Right atrium auricular region (tissue), 2 donors: ENCODE measurements around the gene FAM13A. TPM values are rescaled to one million over a fixed set of nuclear protein-coding genes. Genes with fewer than 3 reads are reported as not detected.

Experiments used
- DNase-seq: peaks from one replicate; pipeline ENCODE4 v3.0.0-alpha.2; 2019; ENCODE audit warnings: low spot score
- H3K27ac ChIP-seq, 2 donors: fragments of 200-600 bp; sonication (generic); 1 replicate in 1 of 2; 2 replicates in 1 of 2; pipeline ENCODE4 v1.5.1; 2016 to 2019
- H3K27me3 ChIP-seq, 2 donors: fragments of 200-600 bp; sonication (generic); one replicate each; pipeline versions ENCODE4 v1.5.1 to v1.6.0; 2017 to 2019
- H3K36me3 ChIP-seq: fragments of 200-600 bp; sonication (generic); one replicate; pipeline ENCODE4 v1.5.1; 2016
- H3K4me1 ChIP-seq, 2 donors: fragments of 200-600 bp; sonication (generic); one replicate each; pipeline versions ENCODE4 v1.5.1 to v1.6.0; 2017 to 2019
- H3K4me3 ChIP-seq, 2 donors: fragments of 200-600 bp; sonication (generic); 1 replicate in 1 of 2; 2 replicates in 1 of 2; pipeline ENCODE4 v1.5.1; 2017 to 2019; ENCODE audit warnings: mild to moderate bottlenecking in 1 of 2, moderate library complexity in 1 of 2
- H3K9me3 ChIP-seq, 2 donors: fragments of 200-600 bp; sonication (generic); one replicate each; pipeline ENCODE4 v1.5.1; 2019
- CTCF ChIP-seq, 2 donors: fragments of 200-600 bp; sonication (generic); IDR thresholded peaks; one replicate each; pipeline ENCODE4 v1.5.1; 2019; ENCODE audit warnings: antibody characterized with exemption in 2 of 2
- total RNA-seq, 2 donors: library from RNA; depleted of rRNA; stranded (reverse); fragments of >200 nt; gene quantifications; one replicate each; pipeline ENCODE4 v1.1.0, GENCODE V29; 2016

FAM13A gene
- total RNA-seq, 2 donors from 2014 or later, result 8.1 to 13.6 TPM

GRCh38 chr4:88718098-88718497, 338.9 kb downstream of the FAM13A start:
- no peak for DNase-seq
- H3K27ac ChIP-seq, result no peak overlapping the region
- peaks cover 0 to 20% of the 10 kb centered on the region in 2 donors for H3K9me3 ChIP-seq
- H3K4me3 ChIP-seq, result no peak overlapping the region
- peaks cover 8% of the 10 kb centered on the region for H3K36me3 ChIP-seq
- no peak for TF ChIP-seq CTCF (IDR thresholded peaks at IDR 0.05)
- H3K27me3 ChIP-seq, result no peaks in the 10 kb centered on the region
- peaks cover 0 to 29% of the 10 kb centered on the region in 2 donors for H3K4me1 ChIP-seq

GRCh38 chr4:88713782-88714181, 343.2 kb downstream of the FAM13A start:
- Histone ChIP-seq H3K27ac (no peak overlapping the region), H3K9me3 (peaks cover 0 to 20% of the 10 kb centered on the region in 2 donors), H3K4me1 (no peaks in the 10 kb centered on the region), H3K4me3 (no peak overlapping the region), H3K36me3 (peaks cover 28% of the 10 kb centered on the region), H3K27me3 (no peaks in the 10 kb centered on the region)
- DNase-seq, result no peak
- TF ChIP-seq CTCF (IDR thresholded peaks at IDR 0.05), result no peak

- H3K4me3 ChIP-seq, result no peak overlapping the region
- H3K4me1 ChIP-seq, result peaks cover 0 to 12% of the 10 kb centered on the region in 2 donors
- no peak for DNase-seq
- no peak overlapping the region for H3K27ac ChIP-seq
- H3K9me3 ChIP-seq, result no peaks in the 10 kb centered on the region
- TF ChIP-seq CTCF (IDR thresholded peaks at IDR 0.05), result no peak
- H3K36me3 ChIP-seq, result peaks cover 26% of the 10 kb centered on the region
- no peaks in the 10 kb centered on the region for H3K27me3 ChIP-seq
These were observed 347.0 kb downstream of the FAM13A start for GRCh38 chr4:88709989-88710388.

GRCh38 chr4:88706574-88706973, 350.4 kb downstream of the FAM13A start:
- Histone ChIP-seq H3K27ac (peak overlapping the region in 1 of 2 donors; percentile 52), H3K36me3 (peaks cover 30% of the 10 kb centered on the region), H3K4me3 (no peak overlapping the region), H3K9me3 (no peaks in the 10 kb centered on the region), H3K4me1 (peaks cover 0 to 12% of the 10 kb centered on the region in 2 donors), H3K27me3 (no peaks in the 10 kb centered on the region)
- peak; percentile 47 to 73 for TF ChIP-seq CTCF (IDR thresholded peaks at IDR 0.05)
- no peak for DNase-seq

- no peak overlapping the region for H3K27ac ChIP-seq
- H3K36me3 ChIP-seq, result peaks cover 25% of the 10 kb centered on the region
- no peaks in the 10 kb centered on the region for H3K27me3 ChIP-seq
- H3K9me3 ChIP-seq, result no peaks in the 10 kb centered on the region
- no peak overlapping the region for H3K4me3 ChIP-seq
- peaks cover 0 to 12% of the 10 kb centered on the region in 2 donors for H3K4me1 ChIP-seq
- no peak for TF ChIP-seq CTCF (IDR thresholded peaks at IDR 0.05)
- no peak for DNase-seq
These were observed 351.0 kb downstream of the FAM13A start for GRCh38 chr4:88705805-88706492.

- Histone ChIP-seq H3K36me3 (peaks cover 18% of the 10 kb centered on the region), H3K27ac (no peak overlapping the region), H3K27me3 (no peaks in the 10 kb centered on the region), H3K9me3 (no peaks in the 10 kb centered on the region), H3K4me3 (no peak overlapping the region), H3K4me1 (peaks cover 0 to 12% of the 10 kb centered on the region in 2 donors)
- no peak for DNase-seq
- no peak for TF ChIP-seq CTCF (IDR thresholded peaks at IDR 0.05)
These were observed 351.8 kb downstream of the FAM13A start for GRCh38 chr4:88705223-88705622.
